ENCODE data around the gene TRIM10. TPM values are rescaled to one million over a fixed set of nuclear protein-coding genes. Genes with fewer than 3 reads are reported as not detected.

Gene TRIM10
- total and polyA plus RNA-seq, 2 experiments from 2014 or later = 0.31 TPM; not detected in 1

DNA sequence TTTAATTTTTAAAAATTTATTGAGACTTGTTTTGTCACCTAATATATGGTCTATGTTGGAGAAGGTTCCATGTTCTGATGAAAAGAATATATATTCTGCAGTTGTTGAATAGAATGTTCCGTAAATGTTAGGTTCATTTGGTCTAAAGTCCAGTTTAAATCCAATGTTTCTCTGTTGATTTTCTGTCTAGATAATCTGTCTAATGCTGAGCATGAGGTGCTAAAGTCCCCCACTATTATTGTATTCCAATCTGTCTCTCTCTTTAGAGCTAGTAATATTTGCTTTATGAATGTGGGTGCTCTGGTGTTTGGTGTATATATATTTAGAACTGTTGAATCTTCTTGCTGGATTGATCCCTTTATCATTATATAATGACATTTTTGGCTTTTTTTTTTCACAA, 17.8 kb upstream of the TRIM10 start:
- ATAC-seq (no peak), DNase-seq (ENCODE audit: low spot score) (no peak)
- Mint-ChIP-seq H3K4me3 (no peak overlapping the region), H3K36me3 (ENCODE audit: low read depth) (no peaks in the 10 kb centered on the region), H3K27ac (no peak overlapping the region), H3K27me3 (ENCODE audit: insufficient read depth, low read depth, poor library complexity) (peaks cover under 1% of the 10 kb centered on the region), H3K9me3 (peaks cover 4% of the 10 kb centered on the region; the same call in 1 of the 3 replicates), H3K4me1 (peaks cover 5% of the 10 kb centered on the region; the same call in 2 of the 3 replicates)
- H3K27ac ChIP-seq (ENCODE audit: low read depth) = no peak overlapping the region
- TF ChIP-seq EZH2phosphoT487 (IDR thresholded peaks at IDR 0.05; ENCODE audit: unreplicated experiment) (no peak), REST (IDR thresholded peaks at IDR 0.05; ENCODE audit: unreplicated experiment) (no peak), ZNF114 (CRISPR knock-in tag; IDR thresholded peaks at IDR 0.05) (no peak), CREB1 (CRISPR knock-in tag; IDR thresholded peaks at IDR 0.05; ENCODE audit: low read depth) (no peak), POLR2AphosphoS5 (IDR thresholded peaks at IDR 0.05; ENCODE audit: low read depth) (no peak), JUNB (IDR thresholded peaks at IDR 0.05; ENCODE audit: unreplicated experiment) (no peak), CTCF (conservative IDR thresholded peaks at IDR 0.05; ENCODE audit: low read depth in 2 of 2) (no peak), NANOG (IDR thresholded peaks at IDR 0.05; ENCODE audit: borderline replicate concordance) (no peak), EZH2 (IDR thresholded peaks at IDR 0.05; ENCODE audit: low read depth, unreplicated experiment) (no peak), STAT1 (IDR thresholded peaks at IDR 0.05; ENCODE audit: unreplicated experiment) (no peak)
- TF ChIP-seq, protein P1, sequence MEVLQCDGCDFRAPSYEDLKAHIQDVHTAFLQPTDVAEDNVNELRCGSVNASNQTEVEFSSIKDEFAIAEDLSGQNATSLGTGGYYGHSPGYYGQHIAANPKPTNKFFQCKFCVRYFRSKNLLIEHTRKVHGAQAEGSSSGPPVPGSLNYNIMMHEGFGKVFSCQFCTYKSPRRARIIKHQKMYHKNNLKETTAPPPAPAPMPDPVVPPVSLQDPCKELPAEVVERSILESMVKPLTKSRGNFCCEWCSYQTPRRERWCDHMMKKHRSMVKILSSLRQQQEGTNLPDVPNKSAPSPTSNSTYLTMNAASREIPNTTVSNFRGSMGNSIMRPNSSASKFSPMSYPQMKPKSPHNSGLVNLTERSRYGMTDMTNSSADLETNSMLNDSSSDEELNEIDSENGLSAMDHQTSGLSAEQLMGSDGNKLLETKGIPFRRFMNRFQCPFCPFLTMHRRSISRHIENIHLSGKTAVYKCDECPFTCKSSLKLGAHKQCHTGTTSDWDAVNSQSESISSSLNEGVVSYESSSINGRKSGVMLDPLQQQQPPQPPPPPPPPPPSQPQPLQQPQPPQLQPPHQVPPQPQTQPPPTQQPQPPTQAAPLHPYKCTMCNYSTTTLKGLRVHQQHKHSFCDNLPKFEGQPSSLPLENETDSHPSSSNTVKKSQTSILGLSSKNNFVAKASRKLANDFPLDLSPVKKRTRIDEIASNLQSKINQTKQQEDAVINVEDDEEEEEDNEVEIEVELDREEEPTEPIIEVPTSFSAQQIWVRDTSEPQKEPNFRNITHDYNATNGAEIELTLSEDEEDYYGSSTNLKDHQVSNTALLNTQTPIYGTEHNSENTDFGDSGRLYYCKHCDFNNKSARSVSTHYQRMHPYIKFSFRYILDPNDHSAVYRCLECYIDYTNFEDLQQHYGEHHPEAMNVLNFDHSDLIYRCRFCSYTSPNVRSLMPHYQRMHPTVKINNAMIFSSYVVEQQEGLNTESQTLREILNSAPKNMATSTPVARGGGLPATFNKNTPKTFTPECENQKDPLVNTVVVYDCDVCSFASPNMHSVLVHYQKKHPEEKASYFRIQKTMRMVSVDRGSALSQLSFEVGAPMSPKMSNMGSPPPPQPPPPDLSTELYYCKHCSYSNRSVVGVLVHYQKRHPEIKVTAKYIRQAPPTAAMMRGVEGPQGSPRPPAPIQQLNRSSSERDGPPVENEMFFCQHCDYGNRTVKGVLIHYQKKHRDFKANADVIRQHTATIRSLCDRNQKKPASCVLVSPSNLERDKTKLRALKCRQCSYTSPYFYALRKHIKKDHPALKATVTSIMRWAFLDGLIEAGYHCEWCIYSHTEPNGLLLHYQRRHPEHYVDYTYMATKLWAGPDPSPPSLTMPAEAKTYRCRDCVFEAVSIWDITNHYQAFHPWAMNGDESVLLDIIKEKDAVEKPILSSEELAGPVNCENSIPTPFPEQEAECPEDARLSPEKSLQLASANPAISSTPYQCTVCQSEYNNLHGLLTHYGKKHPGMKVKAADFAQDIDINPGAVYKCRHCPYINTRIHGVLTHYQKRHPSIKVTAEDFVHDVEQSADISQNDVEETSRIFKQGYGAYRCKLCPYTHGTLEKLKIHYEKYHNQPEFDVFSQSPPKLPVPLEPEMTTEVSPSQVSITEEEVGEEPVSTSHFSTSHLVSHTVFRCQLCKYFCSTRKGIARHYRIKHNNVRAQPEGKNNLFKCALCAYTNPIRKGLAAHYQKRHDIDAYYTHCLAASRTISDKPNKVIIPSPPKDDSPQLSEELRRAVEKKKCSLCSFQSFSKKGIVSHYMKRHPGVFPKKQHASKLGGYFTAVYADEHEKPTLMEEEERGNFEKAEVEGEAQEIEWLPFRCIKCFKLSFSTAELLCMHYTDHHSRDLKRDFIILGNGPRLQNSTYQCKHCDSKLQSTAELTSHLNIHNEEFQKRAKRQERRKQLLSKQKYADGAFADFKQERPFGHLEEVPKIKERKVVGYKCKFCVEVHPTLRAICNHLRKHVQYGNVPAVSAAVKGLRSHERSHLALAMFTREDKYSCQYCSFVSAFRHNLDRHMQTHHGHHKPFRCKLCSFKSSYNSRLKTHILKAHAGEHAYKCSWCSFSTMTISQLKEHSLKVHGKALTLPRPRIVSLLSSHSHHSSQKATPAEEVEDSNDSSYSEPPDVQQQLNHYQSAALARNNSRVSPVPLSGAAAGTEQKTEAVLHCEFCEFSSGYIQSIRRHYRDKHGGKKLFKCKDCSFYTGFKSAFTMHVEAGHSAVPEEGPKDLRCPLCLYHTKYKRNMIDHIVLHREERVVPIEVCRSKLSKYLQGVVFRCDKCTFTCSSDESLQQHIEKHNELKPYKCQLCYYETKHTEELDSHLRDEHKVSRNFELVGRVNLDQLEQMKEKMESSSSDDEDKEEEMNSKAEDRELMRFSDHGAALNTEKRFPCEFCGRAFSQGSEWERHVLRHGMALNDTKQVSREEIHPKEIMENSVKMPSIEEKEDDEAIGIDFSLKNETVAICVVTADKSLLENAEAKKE (CRISPR knock-in tag; IDR thresholded peaks at IDR 0.05) = no peak
- TF ChIP-seq, protein P2, sequence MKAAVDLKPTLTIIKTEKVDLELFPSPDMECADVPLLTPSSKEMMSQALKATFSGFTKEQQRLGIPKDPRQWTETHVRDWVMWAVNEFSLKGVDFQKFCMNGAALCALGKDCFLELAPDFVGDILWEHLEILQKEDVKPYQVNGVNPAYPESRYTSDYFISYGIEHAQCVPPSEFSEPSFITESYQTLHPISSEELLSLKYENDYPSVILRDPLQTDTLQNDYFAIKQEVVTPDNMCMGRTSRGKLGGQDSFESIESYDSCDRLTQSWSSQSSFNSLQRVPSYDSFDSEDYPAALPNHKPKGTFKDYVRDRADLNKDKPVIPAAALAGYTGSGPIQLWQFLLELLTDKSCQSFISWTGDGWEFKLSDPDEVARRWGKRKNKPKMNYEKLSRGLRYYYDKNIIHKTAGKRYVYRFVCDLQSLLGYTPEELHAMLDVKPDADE (IDR thresholded peaks at IDR 0.05) = no peak
- H3K27me3 ChIP-seq (ENCODE audit: insufficient read depth) = peaks cover 11% of the 10 kb centered on the region
- H3K79me2 ChIP-seq (replicated peaks; ENCODE audit: insufficient read depth) = no peaks in the 10 kb centered on the region
- H3F3A ChIP-seq (replicated peaks; ENCODE audit: low read depth) = no peaks in the 10 kb centered on the region
- H4K20me1 ChIP-seq (replicated peaks; ENCODE audit: insufficient read depth) = no peaks in the 10 kb centered on the region
- no peaks in the 10 kb centered on the region for H3K9me2 ChIP-seq (ENCODE audit: insufficient read depth)
- no peak overlapping the region for H3K4me3 ChIP-seq
- no peaks in the 10 kb centered on the region for H3K36me3 ChIP-seq (ENCODE audit: insufficient read depth)
- H3K4me1 ChIP-seq (ENCODE audit: insufficient read depth) = no peaks in the 10 kb centered on the region
- H3K4me2 ChIP-seq = no peak overlapping the region
- no peak overlapping the region for H2AFZ ChIP-seq

Measured in GM23338 (cell line).